GM19397 (cell line): Measurements from ENCODE around the gene HSF4.
"Not testable (repeated sequence)": the region's sequence is repeated elsewhere in the genome, so short reads cannot be mapped to it uniquely, and the experiment has no call there.

Experiments used
- ATAC-seq: cut with Tn5 transposase; IDR thresholded peaks from one replicate; pipeline ENCODE4 v1.9.1; 2021; ENCODE audit warnings: mild to moderate bottlenecking, moderate library complexity; ENCODE audit not compliant: unreplicated experiment

Gene HSF4

GRCh38 chr16:67164599-67165061, at the start of gene HSF4:
HSF4 (plus strand) TSS chr16:67164745; CDS start chr16:67164812, 67 bp downstream.
- no peak for ATAC-seq

GRCh38 chr16:67114793-67115192, 49.8 kb upstream of the HSF4 start:
- ATAC-seq: no peak

GRCh38 chr16:67115639-67116038, 48.9 kb upstream of the HSF4 start:
- ATAC-seq: no peak

- no peak for ATAC-seq
Observed at GRCh38 chr16:67116388-67117311, 47.9 kb upstream of the HSF4 start.

- ATAC-seq: no peak
Observed at GRCh38 chr16:67117716-67118115, 46.8 kb upstream of the HSF4 start.

GRCh38 chr16:67120025-67120424, 44.5 kb upstream of the HSF4 start:
- no peak for ATAC-seq

- not testable (repeated sequence) for ATAC-seq
Observed at GRCh38 chr16:67122799-67123198, 41.7 kb upstream of the HSF4 start.

GRCh38 chr16:67128417-67128816, 36.1 kb upstream of the HSF4 start:
- no peak for ATAC-seq

- no peak for ATAC-seq
Observed at GRCh38 chr16:67128887-67129286, 35.7 kb upstream of the HSF4 start.

- no peak for ATAC-seq
Observed at GRCh38 chr16:67129422-67129821, 35.1 kb upstream of the HSF4 start.

GRCh38 chr16:67137605-67138004, 26.9 kb upstream of the HSF4 start:
- no peak for ATAC-seq

GRCh38 chr16:67141391-67141790, 23.2 kb upstream of the HSF4 start:
- no peak for ATAC-seq

- no peak for ATAC-seq
Observed at GRCh38 chr16:67142342-67142741, 22.2 kb upstream of the HSF4 start.

GRCh38 chr16:67144943-67145342, 19.6 kb upstream of the HSF4 start:
- no peak for ATAC-seq

- ATAC-seq: no peak
Observed at GRCh38 chr16:67145746-67146145, 18.8 kb upstream of the HSF4 start.

GRCh38 chr16:67146523-67147357, 17.8 kb upstream of the HSF4 start:
- ATAC-seq: no peak

- ATAC-seq: no peak
Observed at GRCh38 chr16:67147437-67148140, 17.0 kb upstream of the HSF4 start.

- ATAC-seq: no peak
Observed at GRCh38 chr16:67148221-67148620, 16.3 kb upstream of the HSF4 start.

GRCh38 chr16:67148656-67149275, 15.8 kb upstream of the HSF4 start:
- ATAC-seq: no peak

- no peak for ATAC-seq
Observed at GRCh38 chr16:67149276-67150046, 15.1 kb upstream of the HSF4 start.
